CD4-positive, alpha-beta T cell treated with Interleukin-21 for 1 hour (primary cell): ENCODE data around the gene CABP5.
"Not testable (repeated sequence)": the region's sequence is repeated elsewhere in the genome, so short reads cannot be mapped to it uniquely, and the experiment has no call there.

Experiments used
- DNase-seq: peaks from one replicate; pipeline ENCODE4 v3.0.0-alpha.2; 2020

Gene CABP5

GRCh38 chr19:48043675-48044258, at the start of gene CABP5:
CABP5 (minus strand) TSS chr19:48044079; CDS start chr19:48043922, 157 bp downstream.
- no peak for DNase-seq

GRCh38 chr19:48091111-48091718, 47.3 kb upstream of the CABP5 start:
- DNase-seq, result not testable (repeated sequence)

GRCh38 chr19:48090281-48090802, 46.5 kb upstream of the CABP5 start:
- no peak for DNase-seq

GRCh38 chr19:48088991-48089390, 45.1 kb upstream of the CABP5 start:
- DNase-seq, result not testable (repeated sequence)

- DNase-seq, result no peak
These were observed 42.3 kb upstream of the CABP5 start for GRCh38 chr19:48085904-48086864.

GRCh38 chr19:48085076-48085475, 41.2 kb upstream of the CABP5 start:
- no peak for DNase-seq

- DNase-seq, result no peak
These were observed 37.2 kb upstream of the CABP5 start for GRCh38 chr19:48081106-48081505.

- not testable (repeated sequence) for DNase-seq
These were observed 26.4 kb upstream of the CABP5 start for GRCh38 chr19:48070177-48070769.

- DNase-seq, result no peak
These were observed 25.6 kb upstream of the CABP5 start for GRCh38 chr19:48069435-48069834.

- DNase-seq, result no peak
These were observed 20.6 kb upstream of the CABP5 start for GRCh38 chr19:48064509-48064908.

- no peak for DNase-seq
These were observed 17.8 kb upstream of the CABP5 start for GRCh38 chr19:48061401-48062344.

GRCh38 chr19:48060381-48060780, 16.5 kb upstream of the CABP5 start:
- DNase-seq, result no peak

GRCh38 chr19:48059331-48059730, 15.5 kb upstream of the CABP5 start:
- no peak for DNase-seq

- no peak for DNase-seq
These were observed 10.0 kb upstream of the CABP5 start for GRCh38 chr19:48053856-48054255.

GRCh38 chr19:48053076-48053475, 9.2 kb upstream of the CABP5 start:
- DNase-seq, result no peak

GRCh38 chr19:48051335-48052033, 7.6 kb upstream of the CABP5 start:
- no peak for DNase-seq

GRCh38 chr19:48044561-48044960, 682 bp upstream of the CABP5 start:
- DNase-seq, result no peak

- DNase-seq, result no peak
These were observed 1.9 kb downstream of the CABP5 start for GRCh38 chr19:48041877-48042580.

- no peak for DNase-seq
These were observed 7.1 kb downstream of the CABP5 start for GRCh38 chr19:48036765-48037164.

GRCh38 chr19:48033604-48034003, 10.3 kb downstream of the CABP5 start:
- DNase-seq, result no peak

GRCh38 chr19:48030073-48030472, 13.8 kb downstream of the CABP5 start:
- no peak for DNase-seq
